Stimulated activated CD8-positive, alpha-beta memory T cell treated with anti-CD3 and anti-CD28 coated beads, Interleukin-12 subunit alpha, Interleukin-12 subunit beta, amount 100 ng/mL, for 1 hour (primary cell): Measurements from ENCODE around the gene ME2.
"Not testable (repeated sequence)": the region's sequence is repeated elsewhere in the genome, so short reads cannot be mapped to it uniquely, and the experiment has no call there.

Source experiments
- DNase-seq: peaks from one replicate; pipeline ENCODE4 v3.0.0-alpha.2; 2020; ENCODE audit warnings: low read depth

Gene ME2

DNA sequence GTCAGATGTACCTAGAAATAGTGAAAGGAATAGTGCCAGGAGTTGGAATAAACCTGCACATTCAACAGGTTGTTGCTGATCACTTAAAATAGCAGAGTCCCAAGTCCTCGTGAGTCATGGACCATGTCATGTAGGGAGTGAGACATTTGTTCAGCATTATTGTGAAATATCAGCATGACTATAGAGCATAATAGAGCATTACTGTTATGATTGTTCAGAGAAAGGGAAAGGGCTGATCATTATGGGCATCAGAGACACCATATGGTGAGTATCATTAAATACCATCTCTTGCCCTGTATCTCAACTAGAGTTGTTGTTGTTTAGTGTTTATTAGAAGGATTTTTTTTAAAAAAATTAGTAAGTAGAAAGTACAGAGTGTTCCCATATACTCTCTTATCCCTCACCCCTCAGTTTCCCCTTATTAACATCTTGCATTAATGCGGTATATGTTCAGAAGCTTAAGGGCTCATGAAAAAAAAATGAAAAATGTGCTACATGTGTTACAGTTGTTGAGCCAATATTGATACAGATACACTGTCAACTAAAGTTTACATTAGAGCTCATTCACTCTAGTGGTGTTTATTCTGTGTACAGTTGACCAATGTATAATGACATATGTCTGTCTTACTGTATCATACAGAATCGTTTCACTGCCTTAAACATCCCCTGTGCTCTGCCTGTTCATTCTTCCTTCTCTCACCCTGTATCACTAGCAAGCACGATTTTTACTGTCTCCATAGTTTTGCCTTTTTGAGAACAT is 94.6 kb downstream of the ME2 start:
- no peak for DNase-seq

- DNase-seq, result no peak
These were observed 98.3 kb downstream of the ME2 start for GRCh38 chr18:50977037-50977760.

GRCh38 chr18:50981381-50981780 is 102.5 kb downstream of the ME2 start:
- DNase-seq, result no peak

GRCh38 chr18:50982086-50982801 is 103.3 kb downstream of the ME2 start:
- DNase-seq, result no peak

DNA sequence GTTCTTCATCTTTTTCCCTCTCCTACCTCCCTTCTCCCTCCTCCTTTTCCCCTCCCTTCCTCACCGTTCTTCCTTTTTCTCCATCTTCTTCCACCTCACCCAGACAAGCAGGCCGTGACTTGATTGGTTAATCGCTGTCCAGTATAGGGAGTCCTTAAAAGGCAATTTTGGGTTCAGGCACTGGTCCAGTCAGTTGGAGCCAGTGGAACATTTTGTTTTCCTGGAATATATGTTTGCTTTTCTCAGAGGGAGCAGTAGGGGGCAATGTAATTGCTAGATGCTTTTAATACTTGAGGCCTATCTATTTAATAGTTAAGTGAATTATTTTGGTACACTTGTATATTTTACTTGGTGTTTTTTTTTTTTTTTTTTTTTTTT is 103.9 kb downstream of the ME2 start:
- DNase-seq, result no peak

- no peak for DNase-seq
These were observed 107.6 kb downstream of the ME2 start for GRCh38 chr18:50986360-50987087.

- no peak for DNase-seq
These were observed 108.3 kb downstream of the ME2 start for GRCh38 chr18:50987261-50987660.

DNA sequence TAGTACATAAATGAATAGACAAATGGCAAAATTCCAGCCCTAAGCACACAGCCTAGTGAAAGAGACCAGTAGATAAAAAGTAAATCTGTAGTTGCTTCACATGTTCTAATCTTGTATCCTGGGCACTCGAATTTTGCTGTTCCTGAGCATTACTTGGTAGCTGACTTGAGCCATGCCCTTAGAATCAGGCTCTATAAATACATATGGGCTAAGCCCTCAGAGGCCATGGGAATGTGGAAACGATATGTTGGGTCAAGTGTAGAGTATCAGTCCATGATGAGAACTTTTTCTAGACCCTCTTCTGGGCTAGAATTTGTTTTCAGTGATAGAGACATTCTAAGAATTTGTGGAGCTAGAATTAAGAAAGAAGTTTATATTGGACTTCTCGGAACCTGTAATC is 110.8 kb downstream of the ME2 start:
- no peak for DNase-seq

- DNase-seq, result no peak
These were observed 113.4 kb downstream of the ME2 start for GRCh38 chr18:50992351-50992762.

GRCh38 chr18:50994031-50994430 is 115.1 kb downstream of the ME2 start:
- DNase-seq, result no peak

DNA sequence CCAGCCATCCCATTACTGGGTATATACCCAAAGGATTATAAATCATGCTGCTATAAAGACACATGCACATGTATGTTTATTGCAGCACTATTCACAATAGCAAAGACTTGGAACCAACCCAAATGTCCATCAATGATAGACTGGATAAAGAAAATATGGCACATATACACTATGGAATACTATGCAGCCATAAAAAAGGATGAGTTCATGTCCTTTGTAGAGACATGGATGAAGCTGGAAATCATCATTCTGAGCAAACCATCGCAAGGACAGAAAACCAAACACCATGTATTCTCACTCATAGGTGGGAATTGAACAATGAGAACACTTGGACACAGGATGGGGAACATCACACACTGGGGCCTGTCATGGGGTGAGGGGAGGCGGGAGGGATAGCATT is 124.3 kb downstream of the ME2 start:
- DNase-seq, result not testable (repeated sequence)
